SH-SY5Y (cell line): Measurements from ENCODE around the gene OOSP4A.

Source experiments
- GATA2 ChIP-seq: IDR thresholded peaks from 2 replicates; pipeline ENCODE4 v1.6.1; 2011; ENCODE audit warnings: mild to moderate bottlenecking, low read depth, low read length
- GATA3 ChIP-seq: IDR thresholded peaks from 2 replicates; pipeline ENCODE4 v1.6.1; 2011; ENCODE audit warnings: low read depth, mild to moderate bottlenecking, low read length, moderate library complexity

DNA sequence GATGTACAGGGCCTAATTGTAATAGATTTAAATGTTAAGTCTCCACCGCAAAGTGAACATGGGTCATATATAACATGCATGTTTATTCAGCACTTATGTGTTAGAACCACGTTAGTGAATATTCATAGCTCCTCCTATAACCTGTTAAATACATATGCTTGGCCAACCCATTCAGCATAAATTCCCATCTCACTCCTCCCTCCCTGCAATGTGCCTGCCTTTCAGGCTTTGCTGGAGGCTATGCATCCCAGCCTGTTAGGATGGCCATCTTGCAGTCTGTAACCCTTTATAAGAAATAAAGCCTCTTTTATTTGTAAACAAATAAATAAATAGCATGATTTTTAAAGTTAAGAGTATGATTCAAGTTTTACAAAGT lies 1.7 kb upstream of the OOSP4A start:
- no peak for TF ChIP-seq GATA3
- no peak for TF ChIP-seq GATA2
